Esophagus squamous epithelium (tissue), 5 donors: ENCODE measurements around the gene GJB6. TPM values are rescaled to one million over a fixed set of nuclear protein-coding genes. Genes with fewer than 3 reads are reported as not detected.

ENCODE experiments used
- DNase-seq: peaks from one replicate; lab custom pipeline; 2025; lab: John Stamatoyannopoulos, UW
- H3K27ac ChIP-seq, 4 donors: fragments of 200-600 bp; sonication (generic); one replicate each; pipeline ENCODE4 v1.5.1; 2016 to 2019; ENCODE audit warnings: mild to moderate bottlenecking in 1 of 4
- H3K27me3 ChIP-seq, 4 donors: fragments of 200-600 bp; sonication (generic); 1 replicate in 3 of 4; 2 replicates in 1 of 4; pipeline versions ENCODE4 v1.5.1 to v1.6.0; 2017 to 2021; ENCODE audit warnings: antibody characterized with exemption in 1 of 4
- H3K36me3 ChIP-seq, 3 donors: fragments of 200-600 bp; sonication (generic); one replicate each; pipeline ENCODE4 v1.5.1; 2016 to 2019
- H3K4me1 ChIP-seq, 3 donors: fragments of 200-600 bp; sonication (generic); one replicate each; pipeline ENCODE4 v1.5.1; 2017 to 2019
- H3K4me3 ChIP-seq, 4 donors: fragments of 200-600 bp; sonication (generic); 1 replicate in 3 of 4; 2 replicates in 1 of 4; pipeline ENCODE4 v1.5.1; 2016 to 2019; ENCODE audit warnings: mild to moderate bottlenecking in 2 of 4, moderate library complexity in 1 of 4
- H3K9me3 ChIP-seq, 3 donors: fragments of 200-600 bp; sonication (generic); one replicate each; pipeline ENCODE4 v1.5.1; 2016 to 2019
- POLR2A ChIP-seq, 4 donors: fragments of 450-650 bp; IDR thresholded peaks; one replicate each; pipeline ENCODE4 v1.6.1; 2017; ENCODE audit warnings: antibody characterized with exemption in 4 of 4, mild to moderate bottlenecking in 4 of 4, moderate library complexity in 3 of 4
- WGBS, 2 donors: methylation state at CpG; one replicate each; pipeline ENCODE4 v1.1.5; 2018; 5-methylcytosine and 5-hydroxymethylcytosine counted together
- intact Hi-C: fragments of 100-400 bp; cut with DNase I; formaldehyde crosslinking; loops from one replicate; pipeline ENCODE4 v1.15.0; 2022
- total RNA-seq, 4 donors: library from RNA; depleted of rRNA; stranded (reverse); fragments of >200 nt; gene quantifications; one replicate each; pipeline ENCODE4 v1.1.0, GENCODE V29; 2016
- TF ChIP-seq, protein P1 (sequence below), 6 experiments: fragments of 450-650 bp in 4 of 6; fragments of 200-600 bp in 2 of 6; sonication (generic) in 2 of 6; IDR thresholded peaks; one replicate each; pipeline ENCODE4 v1.5.1; 2016 to 2019; ENCODE audit warnings: antibody characterized with exemption in 6 of 6, mild to moderate bottlenecking in 4 of 6, moderate library complexity in 4 of 6
- donor health status: DM: yes; HTN: yes; CAD: no.

The GJB6 gene
- total RNA-seq, 4 donors from 2014 or later, result 147 to 460 (median 386) TPM

- Histone ChIP-seq H3K27me3 (peaks cover 0 to 56% (median 0%) of the 10 kb centered on the region in 4 donors), H3K9me3 (no peaks in the 10 kb centered on the region), H3K4me3 (peak overlapping the region in 1 of 4 donors; percentile 52), H3K4me1 (peaks cover 12 to 45% (median 22%) of the 10 kb centered on the region in 3 donors), H3K36me3 (no peaks in the 10 kb centered on the region), H3K27ac (peak overlapping the region; percentile 75 to 84 (median 79))
- intact Hi-C loops, result no loop called here
- 6 to 20% methylated on average over 10 to 15 of the region's 22 CpGs for WGBS, 2 donors
- peak; percentile 58 for DNase-seq
- peak in 3 of 4 donors; percentile 26 to 31 (median 28) for TF ChIP-seq POLR2A (IDR thresholded peaks at IDR 0.05)
- TF ChIP-seq, protein P1, sequence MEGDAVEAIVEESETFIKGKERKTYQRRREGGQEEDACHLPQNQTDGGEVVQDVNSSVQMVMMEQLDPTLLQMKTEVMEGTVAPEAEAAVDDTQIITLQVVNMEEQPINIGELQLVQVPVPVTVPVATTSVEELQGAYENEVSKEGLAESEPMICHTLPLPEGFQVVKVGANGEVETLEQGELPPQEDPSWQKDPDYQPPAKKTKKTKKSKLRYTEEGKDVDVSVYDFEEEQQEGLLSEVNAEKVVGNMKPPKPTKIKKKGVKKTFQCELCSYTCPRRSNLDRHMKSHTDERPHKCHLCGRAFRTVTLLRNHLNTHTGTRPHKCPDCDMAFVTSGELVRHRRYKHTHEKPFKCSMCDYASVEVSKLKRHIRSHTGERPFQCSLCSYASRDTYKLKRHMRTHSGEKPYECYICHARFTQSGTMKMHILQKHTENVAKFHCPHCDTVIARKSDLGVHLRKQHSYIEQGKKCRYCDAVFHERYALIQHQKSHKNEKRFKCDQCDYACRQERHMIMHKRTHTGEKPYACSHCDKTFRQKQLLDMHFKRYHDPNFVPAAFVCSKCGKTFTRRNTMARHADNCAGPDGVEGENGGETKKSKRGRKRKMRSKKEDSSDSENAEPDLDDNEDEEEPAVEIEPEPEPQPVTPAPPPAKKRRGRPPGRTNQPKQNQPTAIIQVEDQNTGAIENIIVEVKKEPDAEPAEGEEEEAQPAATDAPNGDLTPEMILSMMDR (IDR thresholded peaks at IDR 0.05), result no peak
Measured at GRCh38 chr13:20174656-20175405, 57.3 kb downstream of the GJB6 start.

DNA sequence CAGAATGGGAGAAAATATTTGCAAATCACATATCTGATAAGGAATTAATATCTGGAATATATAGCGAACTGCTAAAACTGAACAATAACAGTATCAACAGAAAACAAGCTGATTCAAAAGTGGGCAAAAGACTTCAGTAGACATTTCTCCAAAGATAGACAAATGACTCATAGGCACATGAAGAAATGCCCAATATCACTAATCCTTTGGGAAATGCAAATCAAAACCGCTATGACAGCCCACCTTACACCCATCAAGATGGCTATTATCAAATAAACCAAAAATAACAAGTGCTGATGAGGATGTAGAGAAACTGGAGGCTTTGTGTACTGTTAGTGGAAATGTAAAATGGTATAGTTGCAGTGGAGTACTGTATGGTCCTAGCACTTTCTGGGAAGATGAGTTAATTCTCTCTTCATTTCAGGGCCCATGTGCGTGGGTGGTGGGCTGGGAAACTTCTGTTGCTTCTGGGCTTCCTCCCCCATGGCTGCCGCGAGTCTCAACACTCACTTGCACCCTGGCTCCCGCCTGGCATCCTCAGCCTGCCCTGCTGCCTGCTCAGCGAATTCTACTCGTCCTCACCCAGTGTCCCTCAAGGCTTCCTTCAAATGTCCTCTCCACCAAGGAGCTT is 58.9 kb downstream of the GJB6 start:
- H3K36me3 ChIP-seq, result no peaks in the 10 kb centered on the region
- 73 to 75% methylated on average over 7 to 8 of the region's 8 CpGs for WGBS, 2 donors
- H3K4me1 ChIP-seq, result peaks cover 12 to 45% (median 22%) of the 10 kb centered on the region in 3 donors
- H3K27ac ChIP-seq, result no peak overlapping the region
- DNase-seq, result no peak
- H3K9me3 ChIP-seq, result no peaks in the 10 kb centered on the region
- intact Hi-C loops, result no loop called here
- no peak overlapping the region for H3K4me3 ChIP-seq
- H3K27me3 ChIP-seq, result peaks cover 0 to 55% (median 0%) of the 10 kb centered on the region in 4 donors
- no peak for TF ChIP-seq POLR2A (IDR thresholded peaks at IDR 0.05)
- TF ChIP-seq, protein P1 (IDR thresholded peaks at IDR 0.05), result no peak

Other genes starting within 250 kb of the GJB6 start
- gene GJA3, start 71.3 kb downstream of the GJB6 start, total RNA-seq, result 1 to 10 TPM in 2 of 4 donors, under 1 TPM in 2; 0.45 to 1.3 (median 1.00) TPM
- gene GJB2, start 39.4 kb downstream of the GJB6 start, total RNA-seq, result 1,000 to 10,000 TPM in 2 of 4 donors, 100 to 1,000 TPM in 2; 301 to 1,758 (median 1,011) TPM